Measurements from ENCODE around the gene AMZ2.
A peak's percentile ranks its signal among the peaks of the same experiment; 100 is the strongest.

GRCh38 chr17:68205251-68205807 lies 42.5 kb upstream of the AMZ2 start:
- TF ChIP-seq SP1 (IDR thresholded peaks at IDR 0.05), result no peak
- TF ChIP-seq RXRA (IDR thresholded peaks at IDR 0.05), result no peak
- TF ChIP-seq, protein P1, sequence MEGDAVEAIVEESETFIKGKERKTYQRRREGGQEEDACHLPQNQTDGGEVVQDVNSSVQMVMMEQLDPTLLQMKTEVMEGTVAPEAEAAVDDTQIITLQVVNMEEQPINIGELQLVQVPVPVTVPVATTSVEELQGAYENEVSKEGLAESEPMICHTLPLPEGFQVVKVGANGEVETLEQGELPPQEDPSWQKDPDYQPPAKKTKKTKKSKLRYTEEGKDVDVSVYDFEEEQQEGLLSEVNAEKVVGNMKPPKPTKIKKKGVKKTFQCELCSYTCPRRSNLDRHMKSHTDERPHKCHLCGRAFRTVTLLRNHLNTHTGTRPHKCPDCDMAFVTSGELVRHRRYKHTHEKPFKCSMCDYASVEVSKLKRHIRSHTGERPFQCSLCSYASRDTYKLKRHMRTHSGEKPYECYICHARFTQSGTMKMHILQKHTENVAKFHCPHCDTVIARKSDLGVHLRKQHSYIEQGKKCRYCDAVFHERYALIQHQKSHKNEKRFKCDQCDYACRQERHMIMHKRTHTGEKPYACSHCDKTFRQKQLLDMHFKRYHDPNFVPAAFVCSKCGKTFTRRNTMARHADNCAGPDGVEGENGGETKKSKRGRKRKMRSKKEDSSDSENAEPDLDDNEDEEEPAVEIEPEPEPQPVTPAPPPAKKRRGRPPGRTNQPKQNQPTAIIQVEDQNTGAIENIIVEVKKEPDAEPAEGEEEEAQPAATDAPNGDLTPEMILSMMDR (IDR thresholded peaks at IDR 0.05; ENCODE audit: low read depth, low read length, missing input control), result peak; percentile 86
- no peak for TF ChIP-seq HNF4A (conservative IDR thresholded peaks at IDR 0.05)
- TF ChIP-seq, protein P2, sequence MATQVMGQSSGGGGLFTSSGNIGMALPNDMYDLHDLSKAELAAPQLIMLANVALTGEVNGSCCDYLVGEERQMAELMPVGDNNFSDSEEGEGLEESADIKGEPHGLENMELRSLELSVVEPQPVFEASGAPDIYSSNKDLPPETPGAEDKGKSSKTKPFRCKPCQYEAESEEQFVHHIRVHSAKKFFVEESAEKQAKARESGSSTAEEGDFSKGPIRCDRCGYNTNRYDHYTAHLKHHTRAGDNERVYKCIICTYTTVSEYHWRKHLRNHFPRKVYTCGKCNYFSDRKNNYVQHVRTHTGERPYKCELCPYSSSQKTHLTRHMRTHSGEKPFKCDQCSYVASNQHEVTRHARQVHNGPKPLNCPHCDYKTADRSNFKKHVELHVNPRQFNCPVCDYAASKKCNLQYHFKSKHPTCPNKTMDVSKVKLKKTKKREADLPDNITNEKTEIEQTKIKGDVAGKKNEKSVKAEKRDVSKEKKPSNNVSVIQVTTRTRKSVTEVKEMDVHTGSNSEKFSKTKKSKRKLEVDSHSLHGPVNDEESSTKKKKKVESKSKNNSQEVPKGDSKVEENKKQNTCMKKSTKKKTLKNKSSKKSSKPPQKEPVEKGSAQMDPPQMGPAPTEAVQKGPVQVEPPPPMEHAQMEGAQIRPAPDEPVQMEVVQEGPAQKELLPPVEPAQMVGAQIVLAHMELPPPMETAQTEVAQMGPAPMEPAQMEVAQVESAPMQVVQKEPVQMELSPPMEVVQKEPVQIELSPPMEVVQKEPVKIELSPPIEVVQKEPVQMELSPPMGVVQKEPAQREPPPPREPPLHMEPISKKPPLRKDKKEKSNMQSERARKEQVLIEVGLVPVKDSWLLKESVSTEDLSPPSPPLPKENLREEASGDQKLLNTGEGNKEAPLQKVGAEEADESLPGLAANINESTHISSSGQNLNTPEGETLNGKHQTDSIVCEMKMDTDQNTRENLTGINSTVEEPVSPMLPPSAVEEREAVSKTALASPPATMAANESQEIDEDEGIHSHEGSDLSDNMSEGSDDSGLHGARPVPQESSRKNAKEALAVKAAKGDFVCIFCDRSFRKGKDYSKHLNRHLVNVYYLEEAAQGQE (IDR thresholded peaks at IDR 0.05), result no peak
- no peak for TF ChIP-seq GABPA (IDR thresholded peaks at IDR 0.05 in 1 of 2, conservative IDR thresholded peaks at IDR 0.05 in 1 of 2)
- TF ChIP-seq TAF1 (conservative IDR thresholded peaks at IDR 0.05), result no peak
- TF ChIP-seq YY1 (IDR thresholded peaks at IDR 0.05), result peak; percentile 88
- TF ChIP-seq, protein P3, sequence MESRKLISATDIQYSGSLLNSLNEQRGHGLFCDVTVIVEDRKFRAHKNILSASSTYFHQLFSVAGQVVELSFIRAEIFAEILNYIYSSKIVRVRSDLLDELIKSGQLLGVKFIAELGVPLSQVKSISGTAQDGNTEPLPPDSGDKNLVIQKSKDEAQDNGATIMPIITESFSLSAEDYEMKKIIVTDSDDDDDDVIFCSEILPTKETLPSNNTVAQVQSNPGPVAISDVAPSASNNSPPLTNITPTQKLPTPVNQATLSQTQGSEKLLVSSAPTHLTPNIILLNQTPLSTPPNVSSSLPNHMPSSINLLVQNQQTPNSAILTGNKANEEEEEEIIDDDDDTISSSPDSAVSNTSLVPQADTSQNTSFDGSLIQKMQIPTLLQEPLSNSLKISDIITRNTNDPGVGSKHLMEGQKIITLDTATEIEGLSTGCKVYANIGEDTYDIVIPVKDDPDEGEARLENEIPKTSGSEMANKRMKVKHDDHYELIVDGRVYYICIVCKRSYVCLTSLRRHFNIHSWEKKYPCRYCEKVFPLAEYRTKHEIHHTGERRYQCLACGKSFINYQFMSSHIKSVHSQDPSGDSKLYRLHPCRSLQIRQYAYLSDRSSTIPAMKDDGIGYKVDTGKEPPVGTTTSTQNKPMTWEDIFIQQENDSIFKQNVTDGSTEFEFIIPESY (IDR thresholded peaks at IDR 0.05), result no peak
- no peak for TF ChIP-seq MAX (IDR thresholded peaks at IDR 0.05)
- no peak for TF ChIP-seq NR2F2 (IDR thresholded peaks at IDR 0.05)
- no peak for TF ChIP-seq FOXA2 (IDR thresholded peaks at IDR 0.05)
